ENCODE data around the gene C10orf71. TPM values are rescaled to one million over a fixed set of nuclear protein-coding genes. Genes with fewer than 3 reads are reported as not detected.

C10orf71 gene
- total RNA-seq, 1 donor from 2014 or later, result not detected

DNA sequence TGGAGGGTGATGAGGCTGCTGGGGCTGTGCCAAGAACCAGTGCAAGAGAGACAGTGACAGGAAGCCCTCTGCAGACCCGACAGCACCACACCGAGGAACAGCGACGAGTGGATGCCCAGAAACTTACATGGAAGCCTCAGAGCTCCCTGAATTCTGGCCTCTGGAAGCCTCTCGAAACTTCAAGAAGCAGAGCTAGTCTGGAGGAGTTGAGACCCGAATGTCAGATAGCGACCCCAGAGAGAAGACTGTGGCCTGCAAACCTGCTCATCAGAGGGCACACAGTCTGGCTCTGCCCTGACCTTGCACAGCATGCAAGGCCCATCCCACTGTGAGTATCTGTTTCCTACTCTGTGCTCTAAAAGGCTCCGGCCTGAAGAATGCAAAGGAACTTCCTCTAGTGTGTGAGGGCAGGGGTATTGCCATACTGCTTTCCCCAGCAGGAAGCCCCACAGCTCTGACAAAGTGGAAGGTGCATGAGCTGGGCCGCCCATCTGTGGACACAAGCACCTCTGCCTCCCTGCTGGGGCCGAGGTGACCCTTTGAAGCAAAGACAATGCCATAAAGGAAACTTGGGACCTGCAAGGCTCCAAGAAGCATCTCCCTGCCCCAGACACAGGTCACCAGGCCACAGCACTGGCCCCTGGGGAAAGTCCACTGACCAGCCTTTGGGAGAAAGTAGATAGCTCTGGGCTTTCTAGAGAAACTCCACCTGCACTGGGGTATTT is 10.5 kb upstream of the C10orf71 start:
- H3K4me3 Mint-ChIP-seq, result no peak overlapping the region
- peaks cover 5% of the 10 kb centered on the region for H3K9me3 Mint-ChIP-seq
- no peaks in the 10 kb centered on the region for H3K36me3 Mint-ChIP-seq (ENCODE audit: low read depth)
- peaks cover 2% of the 10 kb centered on the region for H3K27me3 Mint-ChIP-seq (ENCODE audit: low read depth)
- no peaks in the 10 kb centered on the region for H3K4me1 Mint-ChIP-seq
- TF ChIP-seq, protein P1, sequence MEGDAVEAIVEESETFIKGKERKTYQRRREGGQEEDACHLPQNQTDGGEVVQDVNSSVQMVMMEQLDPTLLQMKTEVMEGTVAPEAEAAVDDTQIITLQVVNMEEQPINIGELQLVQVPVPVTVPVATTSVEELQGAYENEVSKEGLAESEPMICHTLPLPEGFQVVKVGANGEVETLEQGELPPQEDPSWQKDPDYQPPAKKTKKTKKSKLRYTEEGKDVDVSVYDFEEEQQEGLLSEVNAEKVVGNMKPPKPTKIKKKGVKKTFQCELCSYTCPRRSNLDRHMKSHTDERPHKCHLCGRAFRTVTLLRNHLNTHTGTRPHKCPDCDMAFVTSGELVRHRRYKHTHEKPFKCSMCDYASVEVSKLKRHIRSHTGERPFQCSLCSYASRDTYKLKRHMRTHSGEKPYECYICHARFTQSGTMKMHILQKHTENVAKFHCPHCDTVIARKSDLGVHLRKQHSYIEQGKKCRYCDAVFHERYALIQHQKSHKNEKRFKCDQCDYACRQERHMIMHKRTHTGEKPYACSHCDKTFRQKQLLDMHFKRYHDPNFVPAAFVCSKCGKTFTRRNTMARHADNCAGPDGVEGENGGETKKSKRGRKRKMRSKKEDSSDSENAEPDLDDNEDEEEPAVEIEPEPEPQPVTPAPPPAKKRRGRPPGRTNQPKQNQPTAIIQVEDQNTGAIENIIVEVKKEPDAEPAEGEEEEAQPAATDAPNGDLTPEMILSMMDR (conservative IDR thresholded peaks at IDR 0.05), result no peak
- no peak for DNase-seq (ENCODE audit: low read depth, low spot score)
- no peak overlapping the region for H3K27ac Mint-ChIP-seq (ENCODE audit: unreplicated experiment)

DNA sequence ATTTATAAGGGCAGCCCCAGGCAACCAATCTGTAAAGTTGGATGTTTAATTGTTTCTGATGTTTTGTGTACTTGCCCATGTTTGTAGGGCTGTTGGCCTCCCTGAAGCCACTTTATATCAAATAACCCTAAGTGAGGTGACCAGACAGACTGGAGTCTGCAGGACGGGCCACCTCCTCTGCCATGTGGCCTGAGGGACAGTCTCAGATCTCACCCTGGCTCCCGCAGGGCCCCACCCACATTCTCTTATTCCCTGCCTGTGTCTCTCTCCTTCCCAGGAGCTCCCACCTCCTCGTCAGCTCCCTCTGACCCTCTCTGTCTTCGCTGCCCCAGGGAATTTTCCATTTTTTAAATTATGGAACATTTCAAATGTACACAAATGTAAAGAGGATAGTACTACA is 9.5 kb upstream of the C10orf71 start:
- TF ChIP-seq, protein P1 (conservative IDR thresholded peaks at IDR 0.05), result no peak
- no peak overlapping the region for H3K27ac Mint-ChIP-seq (ENCODE audit: unreplicated experiment)
- no peaks in the 10 kb centered on the region for H3K36me3 Mint-ChIP-seq (ENCODE audit: low read depth)
- H3K27me3 Mint-ChIP-seq (ENCODE audit: low read depth), result peaks cover 2% of the 10 kb centered on the region
- H3K4me3 Mint-ChIP-seq, result no peak overlapping the region
- no peak for DNase-seq (ENCODE audit: low read depth, low spot score)
- no peaks in the 10 kb centered on the region for H3K4me1 Mint-ChIP-seq
- peaks cover 5% of the 10 kb centered on the region for H3K9me3 Mint-ChIP-seq

DNA sequence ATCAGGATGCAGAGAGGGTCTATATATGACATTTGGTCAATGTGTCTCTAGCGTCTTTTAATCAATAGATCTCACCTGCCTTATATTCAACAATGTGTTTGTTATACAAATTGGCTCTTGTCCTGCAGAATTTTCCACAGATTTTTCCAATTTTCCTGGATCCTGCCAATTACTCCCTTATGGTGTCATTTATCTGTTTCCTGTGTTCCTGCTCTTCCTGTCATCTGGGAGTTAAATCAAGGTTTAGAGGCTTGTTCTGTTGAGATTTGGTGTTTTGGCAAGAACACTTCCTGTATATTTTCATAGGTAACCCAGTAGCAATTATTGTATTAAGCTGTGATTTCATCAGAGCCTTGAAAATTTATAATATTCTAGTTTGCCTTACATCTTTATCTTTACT is 8.8 kb upstream of the C10orf71 start:
- DNase-seq (ENCODE audit: low read depth, low spot score), result no peak
- no peak overlapping the region for H3K4me3 Mint-ChIP-seq
- peaks cover 2% of the 10 kb centered on the region for H3K9me3 Mint-ChIP-seq
- H3K4me1 Mint-ChIP-seq, result no peaks in the 10 kb centered on the region
- TF ChIP-seq, protein P1 (conservative IDR thresholded peaks at IDR 0.05), result no peak
- peaks cover 2% of the 10 kb centered on the region for H3K27me3 Mint-ChIP-seq (ENCODE audit: low read depth)
- H3K36me3 Mint-ChIP-seq (ENCODE audit: low read depth), result no peaks in the 10 kb centered on the region
- no peak overlapping the region for H3K27ac Mint-ChIP-seq (ENCODE audit: unreplicated experiment)

DNA sequence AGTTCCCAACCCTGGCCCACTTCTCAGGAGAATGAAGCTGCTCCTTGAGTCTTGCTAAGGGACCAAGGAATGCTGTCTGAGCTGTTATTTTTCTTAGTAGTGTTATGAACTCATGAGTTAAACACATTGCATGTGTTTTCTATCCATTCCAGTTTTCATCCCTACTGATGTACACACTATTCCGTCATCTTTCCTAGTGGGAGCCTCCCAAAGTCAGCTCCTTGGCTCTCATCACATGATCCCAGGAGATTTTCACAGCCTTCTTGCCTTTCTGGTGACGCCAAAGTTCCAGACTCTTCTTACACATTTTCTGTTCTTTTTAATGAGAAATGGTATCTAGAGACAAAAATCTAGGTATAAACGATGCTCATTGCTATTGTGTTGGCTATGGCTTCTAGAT is 8.4 kb upstream of the C10orf71 start:
- H3K9me3 Mint-ChIP-seq, result no peaks in the 10 kb centered on the region
- H3K27ac Mint-ChIP-seq (ENCODE audit: unreplicated experiment), result no peak overlapping the region
- no peak overlapping the region for H3K4me3 Mint-ChIP-seq
- no peaks in the 10 kb centered on the region for H3K4me1 Mint-ChIP-seq
- no peaks in the 10 kb centered on the region for H3K36me3 Mint-ChIP-seq (ENCODE audit: low read depth)
- DNase-seq (ENCODE audit: low read depth, low spot score), result no peak
- TF ChIP-seq, protein P1 (conservative IDR thresholded peaks at IDR 0.05), result no peak
- peaks cover 2% of the 10 kb centered on the region for H3K27me3 Mint-ChIP-seq (ENCODE audit: low read depth)

DNA sequence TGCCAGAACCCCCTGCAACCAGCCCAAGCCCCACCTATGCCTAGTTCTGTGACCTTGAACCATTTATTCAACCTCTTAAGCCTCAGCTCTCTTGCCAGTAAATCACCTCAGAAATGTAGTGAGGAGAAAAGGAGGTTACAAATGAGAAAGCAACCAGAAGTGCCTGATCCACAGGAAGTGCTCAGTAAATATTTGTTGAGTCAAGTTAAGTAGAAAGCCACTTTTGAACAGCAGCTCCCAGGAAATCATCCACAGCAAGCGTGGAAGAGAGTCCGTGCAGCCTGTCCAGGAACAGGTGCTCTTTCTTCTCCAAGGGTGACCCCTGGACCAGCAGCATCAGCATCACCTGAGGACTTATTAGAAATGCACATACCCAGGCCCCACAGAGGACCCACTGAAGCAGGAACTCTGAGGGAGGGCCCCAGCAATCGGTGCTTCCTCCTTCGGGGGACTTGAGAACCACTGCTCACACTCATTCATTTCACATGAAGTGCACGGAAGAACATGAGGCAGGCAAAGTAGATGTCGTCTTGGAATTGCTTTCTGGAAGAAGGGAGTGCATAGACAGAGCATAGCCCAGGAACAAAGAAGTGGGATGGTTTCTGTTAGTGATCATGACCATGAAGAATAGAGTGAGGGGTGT is 6.3 kb upstream of the C10orf71 start:
- Mint-ChIP-seq H3K4me3 (no peak overlapping the region), H3K36me3 (ENCODE audit: low read depth) (no peaks in the 10 kb centered on the region), H3K4me1 (peaks cover 8% of the 10 kb centered on the region), H3K27me3 (ENCODE audit: low read depth) (peaks cover 8% of the 10 kb centered on the region), H3K9me3 (no peaks in the 10 kb centered on the region), H3K27ac (ENCODE audit: unreplicated experiment) (peak overlapping the region; percentile 43)
- DNase-seq (ENCODE audit: low read depth, low spot score), result no peak
- TF ChIP-seq, protein P1 (conservative IDR thresholded peaks at IDR 0.05), result no peak
